Sigmoid colon (tissue), 7 donors: Measurements from ENCODE around the gene ONECUT3. TPM values are rescaled to one million over a fixed set of nuclear protein-coding genes. Genes with fewer than 3 reads are reported as not detected.

ENCODE experiments used
- DNase-seq: peaks from one replicate; pipeline ENCODE4 v3.0.0-alpha.2; 2019
- H3K27ac ChIP-seq, 4 donors: fragments of 200-600 bp; sonication (generic); one replicate each; pipeline ENCODE4 v1.5.1; 2016 to 2019; ENCODE audit warnings: mild to moderate bottlenecking in 1 of 4
- H3K27me3 ChIP-seq, 3 donors: fragments of 200-600 bp; sonication (generic); one replicate each; pipeline ENCODE4 v1.5.1; 2019; ENCODE audit warnings: mild to moderate bottlenecking in 1 of 3
- H3K36me3 ChIP-seq, 4 donors: fragments of 200-600 bp; sonication (generic); one replicate each; pipeline ENCODE4 v1.5.1; 2016 to 2019
- H3K4me1 ChIP-seq, 4 donors: fragments of 200-600 bp; sonication (generic); one replicate each; pipeline ENCODE4 v1.5.1; 2017 to 2019
- H3K4me3 ChIP-seq, 4 donors: fragments of 200-600 bp; sonication (generic); one replicate each; pipeline ENCODE4 v1.5.1; 2017 to 2019; ENCODE audit warnings: mild to moderate bottlenecking in 2 of 4, moderate library complexity in 1 of 4
- H3K9me3 ChIP-seq, 4 donors: fragments of 200-600 bp in 3 of 4; sonication (generic) in 3 of 4; one replicate each; pipeline versions ENCODE4 v1.5.1 to v1.6.1; 2013 to 2019
- CTCF ChIP-seq, 4 experiments: fragments of 450-650 bp in 3 of 4; fragments of 200-600 bp in 1 of 4; IDR thresholded peaks; one replicate each; pipeline ENCODE4 v1.5.1; 2016 to 2019; ENCODE audit warnings: antibody characterized with exemption in 4 of 4, mild to moderate bottlenecking in 3 of 4, moderate library complexity in 2 of 4
- EP300 ChIP-seq, 4 donors: sonication (generic); formaldehyde crosslinking; IDR thresholded peaks; one replicate each; pipeline ENCODE4 v1.6.1; 2017; ENCODE audit warnings: antibody characterized with exemption in 4 of 4
- POLR2A ChIP-seq, 2 donors: fragments of 450-650 bp; IDR thresholded peaks; one replicate each; pipeline ENCODE4 v1.6.1; 2016; ENCODE audit warnings: antibody characterized with exemption in 2 of 2, mild to moderate bottlenecking in 2 of 2, moderate library complexity in 2 of 2
- POLR2AphosphoS5 ChIP-seq, 4 donors: sonication (generic); formaldehyde crosslinking; IDR thresholded peaks; one replicate each; pipeline ENCODE4 v1.6.1; 2017; ENCODE audit warnings: antibody characterized with exemption in 4 of 4
- WGBS, 2 donors: extraction: QIAGEN DNeasy Blood & Tissue Kit; methylation state at CpG; one replicate each; pipeline ENCODE4 v1.1.7; 2013; 5-methylcytosine and 5-hydroxymethylcytosine counted together
- intact Hi-C: fragments of 100-400 bp; cut with DNase I; formaldehyde crosslinking; loops from one replicate; pipeline ENCODE4 v1.15.1; 2023
- polyA plus RNA-seq, 3 donors: library from polyadenylated mRNA; stranded (reverse); fragments of 200-250 nt; gene quantifications; one replicate each; pipeline ENCODE4 v1.2.3, GENCODE V29; 2013
- total RNA-seq, 4 donors: library from RNA; depleted of rRNA; stranded (reverse); fragments of >200 nt; gene quantifications; one replicate each; pipeline ENCODE4 v1.1.0, GENCODE V29; 2016
- donor health status: healthy with polysubstance abuse.
- donor health status: Bipolar disorder and iron deficiency.
- donor health status: healthy.

Gene ONECUT3
- total and polyA plus RNA-seq, 7 donors, result not detected

- intact Hi-C loops, result loop anchor here (5.0 to 10.0 kb wide), 2 partner anchors 93 to 311 kb away; partner anchors contain the start of gene APC2
- H3K4me3 ChIP-seq, result no peak overlapping the region
- no peaks in the 10 kb centered on the region for H3K36me3 ChIP-seq
- H3K27me3 ChIP-seq, result peaks cover 38 to 100% (median 97%) of the 10 kb centered on the region in 3 donors
- no peak for DNase-seq
- no peak for TF ChIP-seq EP300 (IDR thresholded peaks at IDR 0.05)
- no peak for TF ChIP-seq POLR2AphosphoS5 (IDR thresholded peaks at IDR 0.05)
- no peak for TF ChIP-seq POLR2A (IDR thresholded peaks at IDR 0.05)
- H3K27ac ChIP-seq, result no peak overlapping the region
- WGBS, 2 donors, result 12 to 22% methylated on average over 33 of the region's 33 CpGs
- peaks cover 0 to 2% (median under 1%) of the 10 kb centered on the region in 4 donors for H3K9me3 ChIP-seq
- peaks cover 0 to 5% (median 0%) of the 10 kb centered on the region in 4 donors for H3K4me1 ChIP-seq
These were observed 12.1 kb downstream of the ONECUT3 start for GRCh38 chr19:1765232-1765903.

GRCh38 chr19:1765904-1766799 is 12.8 kb downstream of the ONECUT3 start:
- WGBS, 2 donors, result 5 to 8% methylated on average over 38 of the region's 38 CpGs
- Histone ChIP-seq H3K27ac (no peak overlapping the region), H3K9me3 (peaks cover 6 to 10% (median 7%) of the 10 kb centered on the region in 4 donors), H3K4me1 (peaks cover 0 to 5% (median 0%) of the 10 kb centered on the region in 4 donors), H3K4me3 (no peak overlapping the region), H3K36me3 (no peaks in the 10 kb centered on the region), H3K27me3 (peaks cover 33 to 99% (median 99%) of the 10 kb centered on the region in 3 donors)
- TF ChIP-seq POLR2AphosphoS5 (IDR thresholded peaks at IDR 0.05), result no peak
- no peak for TF ChIP-seq EP300 (IDR thresholded peaks at IDR 0.05)
- TF ChIP-seq CTCF (IDR thresholded peaks at IDR 0.05), result no peak
- TF ChIP-seq POLR2A (IDR thresholded peaks at IDR 0.05), result no peak
- DNase-seq, result no peak
- intact Hi-C loops, result loop anchor here (2.0 to 10.0 kb wide), 3 partner anchors 61 to 311 kb away; partner anchors contain the start of gene APC2

- Histone ChIP-seq H3K4me3 (no peak overlapping the region), H3K4me1 (peaks cover 0 to 5% (median 0%) of the 10 kb centered on the region in 4 donors), H3K36me3 (no peaks in the 10 kb centered on the region), H3K27ac (no peak overlapping the region), H3K27me3 (peaks cover 33 to 99% (median 92%) of the 10 kb centered on the region in 3 donors), H3K9me3 (peaks cover 7 to 14% (median 9%) of the 10 kb centered on the region in 4 donors)
- TF ChIP-seq POLR2A (IDR thresholded peaks at IDR 0.05), result no peak
- TF ChIP-seq CTCF (IDR thresholded peaks at IDR 0.05), result no peak
- TF ChIP-seq POLR2AphosphoS5 (IDR thresholded peaks at IDR 0.05), result no peak
- no peak for TF ChIP-seq EP300 (IDR thresholded peaks at IDR 0.05)
- intact Hi-C loops, result loop anchor here (2.0 to 10.0 kb wide), 3 partner anchors 60 to 312 kb away; partner anchors contain the start of gene APC2
- 16% methylated on average over 10 of the region's 10 CpGs for WGBS, 2 donors
- DNase-seq, result no peak
These were observed 13.6 kb downstream of the ONECUT3 start for GRCh38 chr19:1766800-1767352.

- Histone ChIP-seq H3K27ac (no peak overlapping the region), H3K27me3 (peaks cover 31 to 98% (median 86%) of the 10 kb centered on the region in 3 donors), H3K9me3 (peaks cover 7 to 14% (median 9%) of the 10 kb centered on the region in 4 donors), H3K36me3 (no peaks in the 10 kb centered on the region), H3K4me3 (no peak overlapping the region), H3K4me1 (peaks cover 0 to 5% (median 0%) of the 10 kb centered on the region in 4 donors)
- DNase-seq, result no peak
- TF ChIP-seq EP300 (IDR thresholded peaks at IDR 0.05) (no peak), POLR2A (IDR thresholded peaks at IDR 0.05) (no peak), POLR2AphosphoS5 (IDR thresholded peaks at IDR 0.05) (no peak), CTCF (IDR thresholded peaks at IDR 0.05) (peak; percentile 70 to 98 (median 92))
- intact Hi-C loops, result loop anchor here (2.0 to 10.0 kb wide), 3 partner anchors 59 to 313 kb away; partner anchors contain the start of gene APC2
- WGBS, 2 donors, result 4% methylated on average over 21 of the region's 21 CpGs
These were observed 14.2 kb downstream of the ONECUT3 start for GRCh38 chr19:1767464-1767933.
